ENCODE measurements around the gene USP37. TPM values are rescaled to one million over a fixed set of nuclear protein-coding genes. Genes with fewer than 3 reads are reported as not detected.

The USP37 gene
- total and polyA plus RNA-seq, 5 donors from 2014 or later: 9.9 to 30.7 (median 11.9) TPM

DNA sequence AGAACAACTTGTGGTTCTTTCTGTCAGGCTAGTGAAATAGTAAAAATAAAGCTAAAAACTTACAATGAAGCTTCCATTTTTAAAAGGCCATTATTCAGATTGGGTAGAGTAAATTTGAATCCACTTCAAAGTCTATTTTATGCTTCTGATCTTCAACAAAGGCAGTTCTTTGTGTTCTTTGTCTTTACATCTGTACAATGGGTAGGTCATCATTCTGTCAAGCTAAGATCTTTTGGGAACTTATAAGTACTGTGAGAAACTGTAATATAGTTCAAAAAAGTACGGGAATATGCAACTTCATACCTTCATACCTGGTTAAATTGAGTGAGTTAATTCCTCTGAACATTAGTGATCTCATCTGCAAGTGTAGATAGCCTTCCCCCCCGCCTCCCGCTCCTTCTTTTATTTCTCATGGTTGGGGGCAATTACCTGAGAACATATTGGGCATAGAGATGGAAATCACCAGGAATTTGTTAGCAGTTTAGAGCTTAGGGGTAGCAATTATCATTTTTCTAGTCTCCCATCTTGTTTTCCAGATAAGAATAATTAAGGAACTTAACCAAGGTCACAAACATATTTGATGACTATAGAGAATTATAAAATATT lies 10.2 kb upstream of the USP37 start:
- H3K4me1 Mint-ChIP-seq: peaks cover 18 to 56% (median 39%) of the 10 kb centered on the region in 4 donors
- ATAC-seq (ENCODE audit: low read depth in 2 of 2): no peak
- H3K4me1 ChIP-seq (ENCODE audit: control insufficient read depth, insufficient read depth, low read length, poor library complexity, severe bottlenecking): peaks cover 3% of the 10 kb centered on the region
- no peak for DNase-seq
- H3K27me3 Mint-ChIP-seq: no peaks in the 10 kb centered on the region
- peaks cover 20% of the 10 kb centered on the region for H3K36me3 Mint-ChIP-seq
- peak overlapping the region in 2 of 4 donors; percentile 27 to 43 for H3K4me3 Mint-ChIP-seq
- no peaks in the 10 kb centered on the region for H3K9me3 ChIP-seq (ENCODE audit: control insufficient read depth in 2 of 2, low read length in 2 of 2)
- H3K36me3 ChIP-seq (ENCODE audit: control insufficient read depth, insufficient read depth, low read length): peaks cover 33% of the 10 kb centered on the region
- no peaks in the 10 kb centered on the region for H3K9me3 Mint-ChIP-seq
- H3K27ac Mint-ChIP-seq: peak overlapping the region in 1 of 3 donors; percentile 23
- H3K27ac ChIP-seq (ENCODE audit: insufficient read depth, low read length, poor library complexity, severe bottlenecking): no peak overlapping the region
- H3K4me3 ChIP-seq (ENCODE audit: low read depth, low read length): no peak overlapping the region
- H3K27me3 ChIP-seq (ENCODE audit: control insufficient read depth, insufficient read depth, low read length): no peaks in the 10 kb centered on the region

DNA sequence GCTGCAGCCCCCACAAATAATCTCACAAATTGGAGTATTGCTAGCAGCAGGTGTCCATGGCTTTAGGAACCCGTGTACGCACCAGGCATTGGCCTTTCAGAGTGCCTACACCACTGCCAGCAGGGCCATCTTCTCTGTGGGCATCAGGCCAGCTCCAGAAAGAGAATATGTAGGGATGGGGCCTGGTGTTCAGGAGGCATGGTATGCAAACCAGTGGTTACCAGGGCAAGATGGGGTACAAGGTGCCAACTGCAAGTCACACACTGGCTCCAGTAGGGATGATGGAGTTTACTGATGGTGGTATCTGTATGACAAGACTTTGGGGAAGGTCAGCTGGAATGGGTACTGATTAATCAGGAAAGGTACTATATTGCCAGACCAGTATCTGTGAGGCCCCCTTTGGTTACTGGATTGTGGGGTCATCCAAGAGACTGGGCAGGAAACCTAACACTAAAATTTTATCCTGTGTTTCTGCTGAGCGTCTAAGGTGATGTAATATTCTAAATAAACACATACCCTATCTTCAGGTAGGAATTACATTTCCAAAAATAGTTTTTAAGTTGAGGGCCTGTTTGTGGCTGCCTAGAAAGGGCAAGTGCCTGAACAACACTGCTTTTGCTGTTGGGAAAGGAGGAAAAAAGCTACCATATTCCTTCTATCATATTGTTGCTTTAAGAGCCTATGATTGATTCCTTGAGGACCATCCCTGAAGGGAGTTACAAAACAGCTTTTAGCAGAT lies 9.5 kb upstream of the USP37 start:
- no peak overlapping the region for H3K4me3 Mint-ChIP-seq
- peaks cover 18 to 60% (median 40%) of the 10 kb centered on the region in 4 donors for H3K4me1 Mint-ChIP-seq
- Histone ChIP-seq H3K36me3 (ENCODE audit: control insufficient read depth, insufficient read depth, low read length) (peaks cover 32% of the 10 kb centered on the region), H3K4me3 (ENCODE audit: low read depth, low read length) (no peak overlapping the region), H3K27ac (ENCODE audit: insufficient read depth, low read length, poor library complexity, severe bottlenecking) (no peak overlapping the region), H3K27me3 (ENCODE audit: control insufficient read depth, insufficient read depth, low read length) (no peaks in the 10 kb centered on the region), H3K9me3 (ENCODE audit: control insufficient read depth in 2 of 2, low read length in 2 of 2) (no peaks in the 10 kb centered on the region), H3K4me1 (ENCODE audit: control insufficient read depth, insufficient read depth, low read length, poor library complexity, severe bottlenecking) (peaks cover 3% of the 10 kb centered on the region)
- no peaks in the 10 kb centered on the region for H3K9me3 Mint-ChIP-seq
- H3K36me3 Mint-ChIP-seq: peaks cover 14% of the 10 kb centered on the region
- no peaks in the 10 kb centered on the region for H3K27me3 Mint-ChIP-seq
- peak overlapping the region; percentile 14 to 51 (median 23) for H3K27ac Mint-ChIP-seq
- DNase-seq (no peak), ATAC-seq (ENCODE audit: low read depth in 2 of 2) (no peak)

DNA sequence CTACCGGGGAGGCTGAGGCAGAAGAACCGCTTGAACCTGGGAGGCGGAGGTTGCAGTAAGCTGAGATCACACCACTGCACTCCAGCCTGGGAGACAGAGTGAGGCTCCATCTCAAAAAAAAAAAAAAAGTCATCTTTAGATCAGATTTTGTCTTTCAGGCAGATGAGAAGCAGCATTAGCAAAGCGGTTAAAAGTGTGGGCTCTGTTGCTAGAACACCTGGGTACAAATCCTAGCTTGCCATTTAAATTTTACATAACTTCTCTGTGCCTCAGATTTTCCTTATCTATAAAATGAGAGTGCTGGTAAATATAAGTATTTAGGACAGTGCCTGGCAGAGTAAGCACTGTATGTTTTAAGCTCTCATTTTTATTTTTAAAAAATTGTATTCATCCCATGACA lies 8.7 kb upstream of the USP37 start:
- H3K27ac Mint-ChIP-seq: peak overlapping the region in 2 of 3 donors; percentile 25 to 75
- Histone ChIP-seq H3K27ac (ENCODE audit: insufficient read depth, low read length, poor library complexity, severe bottlenecking) (no peak overlapping the region), H3K4me1 (ENCODE audit: control insufficient read depth, insufficient read depth, low read length, poor library complexity, severe bottlenecking) (peaks cover 3% of the 10 kb centered on the region), H3K36me3 (ENCODE audit: control insufficient read depth, insufficient read depth, low read length) (peaks cover 31% of the 10 kb centered on the region), H3K9me3 (ENCODE audit: control insufficient read depth in 2 of 2, low read length in 2 of 2) (no peaks in the 10 kb centered on the region), H3K4me3 (ENCODE audit: low read depth, low read length) (no peak overlapping the region), H3K27me3 (ENCODE audit: control insufficient read depth, insufficient read depth, low read length) (no peaks in the 10 kb centered on the region)
- no peak overlapping the region for H3K4me3 Mint-ChIP-seq
- ATAC-seq (ENCODE audit: low read depth in 2 of 2): no peak
- no peaks in the 10 kb centered on the region for H3K9me3 Mint-ChIP-seq
- H3K4me1 Mint-ChIP-seq: peaks cover 18 to 61% (median 43%) of the 10 kb centered on the region in 4 donors
- no peak for DNase-seq
- peaks cover 11% of the 10 kb centered on the region for H3K36me3 Mint-ChIP-seq
- H3K27me3 Mint-ChIP-seq: no peaks in the 10 kb centered on the region

DNA sequence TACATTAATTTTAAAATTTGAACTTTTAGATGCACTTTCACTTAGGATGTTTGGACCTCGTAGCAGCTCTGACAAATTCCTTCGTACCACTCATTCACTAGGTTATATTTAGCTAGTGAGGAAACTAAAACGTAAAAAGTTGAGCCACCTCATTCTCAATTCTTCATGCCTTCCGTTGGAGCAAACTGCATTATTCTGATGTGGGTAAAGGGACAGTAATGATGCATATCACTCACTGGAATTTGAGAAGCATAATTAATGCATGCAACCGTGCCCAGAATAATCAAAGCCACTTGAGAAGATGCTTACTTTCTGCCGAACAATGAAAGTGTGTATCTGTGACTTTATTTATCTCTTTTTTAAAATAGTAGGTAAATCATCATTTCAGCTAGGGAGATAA lies 2.7 kb upstream of the USP37 start:
- Mint-ChIP-seq H3K27me3 (peaks cover 6% of the 10 kb centered on the region), H3K27ac (peak overlapping the region; percentile 61 to 100 (median 99)), H3K4me3 (peak overlapping the region; percentile 96 to 99 (median 98)), H3K4me1 (peaks cover 37 to 76% (median 60%) of the 10 kb centered on the region in 4 donors), H3K9me3 (peaks cover 0 to 2% (median 0%) of the 10 kb centered on the region in 7 donors), H3K36me3 (peaks cover 16% of the 10 kb centered on the region)
- H3K4me1 ChIP-seq (ENCODE audit: control insufficient read depth, insufficient read depth, low read length, poor library complexity, severe bottlenecking): peaks cover 38% of the 10 kb centered on the region
- ATAC-seq (ENCODE audit: low read depth in 2 of 2): no peak
- DNase-seq: peak in 1 of 3 donors; percentile 8
- peak overlapping the region; percentile 94 for H3K4me3 ChIP-seq (ENCODE audit: low read depth, low read length)
- H3K27me3 ChIP-seq (ENCODE audit: control insufficient read depth, insufficient read depth, low read length): no peaks in the 10 kb centered on the region
- H3K27ac ChIP-seq (ENCODE audit: insufficient read depth, low read length, poor library complexity, severe bottlenecking): peak overlapping the region; percentile 99
- H3K9me3 ChIP-seq (ENCODE audit: control insufficient read depth in 2 of 2, low read length in 2 of 2): no peaks in the 10 kb centered on the region
- H3K36me3 ChIP-seq (ENCODE audit: control insufficient read depth, insufficient read depth, low read length): peaks cover 24% of the 10 kb centered on the region

DNA sequence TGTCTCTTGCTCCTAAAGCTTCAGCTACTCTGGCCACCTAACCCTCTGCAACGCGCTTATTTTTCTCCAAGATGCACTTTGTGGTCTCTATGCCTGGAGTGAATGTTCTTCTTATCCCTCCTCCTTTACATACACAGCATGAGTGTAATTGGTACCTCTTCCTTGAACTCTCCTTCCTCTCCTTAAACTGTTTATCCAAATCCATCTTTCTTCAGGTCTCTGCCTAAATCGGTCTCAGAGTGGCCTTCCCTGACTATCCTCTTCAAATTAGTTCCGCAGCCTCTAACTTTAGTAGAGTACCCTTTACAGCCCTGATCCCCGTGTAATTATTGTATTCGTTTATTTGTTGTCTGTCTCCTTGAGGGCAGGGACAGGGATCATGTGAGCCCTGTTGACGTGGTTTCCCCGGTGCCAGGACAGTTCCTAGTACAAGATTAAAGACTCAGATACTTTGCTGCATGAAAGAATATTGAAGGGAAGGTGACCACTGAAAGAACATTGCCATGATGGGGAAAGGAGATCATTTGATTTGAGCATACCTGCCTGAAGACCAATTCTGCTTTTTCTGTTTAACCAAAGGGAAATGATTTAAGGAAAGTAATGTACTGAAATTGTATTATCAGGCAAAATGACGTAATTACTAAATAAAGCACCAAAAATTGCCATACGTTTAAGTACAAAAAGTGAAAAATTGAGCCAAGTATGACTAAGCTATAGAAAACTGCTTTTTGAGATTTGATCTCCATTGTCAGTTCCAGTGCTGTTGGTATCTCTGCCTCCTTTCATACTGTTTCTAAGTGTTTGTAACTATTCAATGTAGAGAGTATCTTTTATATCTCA lies 1.7 kb upstream of the USP37 start:
- H3K4me3 Mint-ChIP-seq: peak overlapping the region; percentile 96 to 99 (median 98)
- peaks cover 13% of the 10 kb centered on the region for H3K36me3 Mint-ChIP-seq

DNA sequence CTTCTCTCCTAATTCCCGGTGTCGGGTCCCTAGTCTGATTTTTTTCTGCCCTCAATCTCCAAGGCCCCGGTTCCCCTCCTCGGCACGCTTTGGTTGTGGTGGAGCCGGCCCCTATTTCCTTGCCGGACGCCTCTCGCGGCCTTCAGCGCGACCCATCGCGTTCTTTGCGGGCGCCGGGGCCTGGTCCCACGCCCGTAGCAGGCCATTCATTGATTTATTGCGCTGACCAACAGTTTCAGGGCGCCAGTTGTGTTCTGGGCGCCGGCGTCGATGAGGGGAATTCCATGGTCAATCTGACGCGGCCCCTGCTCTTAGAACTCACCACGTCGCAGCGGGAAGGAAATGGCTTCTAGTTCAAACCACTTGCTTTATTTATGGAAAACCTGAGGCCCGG lies 884 bp upstream of the USP37 start:
- no peaks in the 10 kb centered on the region for H3K9me3 ChIP-seq (ENCODE audit: control insufficient read depth in 2 of 2, low read length in 2 of 2)
- Mint-ChIP-seq H3K27ac (peak overlapping the region; percentile 96 to 100 (median 99)), H3K27me3 (peaks cover 6% of the 10 kb centered on the region), H3K36me3 (peaks cover 15% of the 10 kb centered on the region), H3K9me3 (peaks cover 0 to 2% (median 0%) of the 10 kb centered on the region in 7 donors), H3K4me3 (peak overlapping the region; percentile 96 to 99 (median 98)), H3K4me1 (peaks cover 41 to 70% (median 57%) of the 10 kb centered on the region in 4 donors)
- H3K36me3 ChIP-seq (ENCODE audit: control insufficient read depth, insufficient read depth, low read length): peaks cover 21% of the 10 kb centered on the region
- peak overlapping the region; percentile 99 for H3K27ac ChIP-seq (ENCODE audit: insufficient read depth, low read length, poor library complexity, severe bottlenecking)
- peak overlapping the region; percentile 94 for H3K4me3 ChIP-seq (ENCODE audit: low read depth, low read length)
- H3K4me1 ChIP-seq (ENCODE audit: control insufficient read depth, insufficient read depth, low read length, poor library complexity, severe bottlenecking): peaks cover 38% of the 10 kb centered on the region
- DNase-seq (peak in 2 of 3 donors; percentile 45 to 62), ATAC-seq (ENCODE audit: low read depth in 2 of 2) (no peak)
- no peaks in the 10 kb centered on the region for H3K27me3 ChIP-seq (ENCODE audit: control insufficient read depth, insufficient read depth, low read length)

More for the DNA sequence above, 1.7 kb upstream of the USP37 start:
- H3K4me1 ChIP-seq (ENCODE audit: control insufficient read depth, insufficient read depth, low read length, poor library complexity, severe bottlenecking): peaks cover 38% of the 10 kb centered on the region
- peaks cover 0 to 2% (median 0%) of the 10 kb centered on the region in 7 donors for H3K9me3 Mint-ChIP-seq
- DNase-seq (peak in 1 of 3 donors; percentile 24), ATAC-seq (ENCODE audit: low read depth in 2 of 2) (no peak)
- H3K27ac ChIP-seq (ENCODE audit: insufficient read depth, low read length, poor library complexity, severe bottlenecking): peak overlapping the region; percentile 99
- H3K27me3 ChIP-seq (ENCODE audit: control insufficient read depth, insufficient read depth, low read length): no peaks in the 10 kb centered on the region
- H3K27me3 Mint-ChIP-seq: peaks cover 6% of the 10 kb centered on the region
- no peaks in the 10 kb centered on the region for H3K9me3 ChIP-seq (ENCODE audit: control insufficient read depth in 2 of 2, low read length in 2 of 2)
- H3K4me3 ChIP-seq (ENCODE audit: low read depth, low read length): peak overlapping the region; percentile 94
- peak overlapping the region; percentile 96 to 100 (median 99) for H3K27ac Mint-ChIP-seq
- H3K4me1 Mint-ChIP-seq: peaks cover 37 to 72% (median 58%) of the 10 kb centered on the region in 4 donors
- peaks cover 24% of the 10 kb centered on the region for H3K36me3 ChIP-seq (ENCODE audit: control insufficient read depth, insufficient read depth, low read length)

DNA sequence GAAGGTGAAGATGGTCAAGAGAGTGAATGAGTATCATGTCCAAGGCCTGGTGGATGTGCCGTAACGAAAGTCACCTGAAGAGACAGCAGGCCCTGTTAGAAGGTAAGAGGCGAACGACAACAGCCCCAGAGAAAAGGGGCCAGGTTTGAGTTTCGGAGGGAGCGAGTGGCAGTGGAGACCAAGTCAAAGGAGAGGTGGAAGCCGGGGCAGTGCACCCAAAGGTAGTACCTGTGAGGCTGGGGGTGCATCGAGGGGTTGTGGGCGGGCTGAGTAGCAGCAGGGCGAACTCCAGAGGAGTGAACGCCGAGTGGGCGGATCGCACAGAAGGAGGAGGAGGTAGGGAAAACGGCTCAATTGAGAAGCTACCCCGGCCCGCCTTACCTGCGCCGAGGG lies 358 bp downstream of the USP37 start:
- Mint-ChIP-seq H3K4me3 (peak overlapping the region; percentile 96 to 99 (median 98)), H3K27me3 (peaks cover 6% of the 10 kb centered on the region), H3K36me3 (peaks cover 17% of the 10 kb centered on the region), H3K9me3 (peaks cover 0 to 2% (median 0%) of the 10 kb centered on the region in 7 donors), H3K27ac (peak overlapping the region; percentile 96 to 100 (median 99)), H3K4me1 (peaks cover 44 to 75% (median 61%) of the 10 kb centered on the region in 4 donors)
- H3K4me1 ChIP-seq (ENCODE audit: control insufficient read depth, insufficient read depth, low read length, poor library complexity, severe bottlenecking): peaks cover 35% of the 10 kb centered on the region
- peak overlapping the region; percentile 96 for H3K4me3 ChIP-seq (ENCODE audit: low read depth, low read length)
- H3K27me3 ChIP-seq (ENCODE audit: control insufficient read depth, insufficient read depth, low read length): no peaks in the 10 kb centered on the region
- peak overlapping the region; percentile 99 for H3K27ac ChIP-seq (ENCODE audit: insufficient read depth, low read length, poor library complexity, severe bottlenecking)
- ATAC-seq (ENCODE audit: low read depth in 2 of 2): peak; percentile 46 to 47
- DNase-seq: no peak
- H3K36me3 ChIP-seq (ENCODE audit: control insufficient read depth, insufficient read depth, low read length): peaks cover 10% of the 10 kb centered on the region
- no peaks in the 10 kb centered on the region for H3K9me3 ChIP-seq (ENCODE audit: control insufficient read depth in 2 of 2, low read length in 2 of 2)
